Fibroblast of upper back skin (primary cell): ENCODE data around the gene TPSG1.
"Not testable (repeated sequence)": the region's sequence is repeated elsewhere in the genome, so short reads cannot be mapped to it uniquely, and the experiment has no call there.

Source experiments
- DNase-seq: peaks from one replicate; pipeline ENCODE4 v3.0.0-alpha.2; 2013

TPSG1 gene

DNA sequence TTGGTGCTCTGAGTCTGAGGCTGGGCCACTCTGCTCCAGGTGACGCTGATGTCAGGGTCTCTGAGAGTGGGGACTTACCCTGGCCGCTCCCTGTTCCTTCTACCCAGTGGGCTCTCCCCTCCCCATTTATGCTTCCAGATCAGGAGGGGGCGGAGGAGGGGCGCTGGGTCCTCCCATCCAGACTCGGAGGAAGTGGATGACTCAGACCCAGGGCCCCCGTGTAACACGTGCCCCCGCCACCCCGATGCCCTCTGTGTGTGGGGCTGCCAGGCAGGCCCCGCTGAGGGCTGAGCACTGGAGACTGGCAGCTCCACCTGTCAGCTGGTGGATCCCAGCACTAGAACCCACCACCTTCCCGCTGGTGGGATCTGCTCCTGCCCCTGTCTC lies 5.0 kb upstream of the TPSG1 start, which contains the start of gene TPSB2:
Gene TPSB2, minus strand, starts transcription at position 101 of the 387 bp plus-strand sequence. CDS start 233 bp downstream, outside the sequence.
- not testable (repeated sequence) for DNase-seq

DNA sequence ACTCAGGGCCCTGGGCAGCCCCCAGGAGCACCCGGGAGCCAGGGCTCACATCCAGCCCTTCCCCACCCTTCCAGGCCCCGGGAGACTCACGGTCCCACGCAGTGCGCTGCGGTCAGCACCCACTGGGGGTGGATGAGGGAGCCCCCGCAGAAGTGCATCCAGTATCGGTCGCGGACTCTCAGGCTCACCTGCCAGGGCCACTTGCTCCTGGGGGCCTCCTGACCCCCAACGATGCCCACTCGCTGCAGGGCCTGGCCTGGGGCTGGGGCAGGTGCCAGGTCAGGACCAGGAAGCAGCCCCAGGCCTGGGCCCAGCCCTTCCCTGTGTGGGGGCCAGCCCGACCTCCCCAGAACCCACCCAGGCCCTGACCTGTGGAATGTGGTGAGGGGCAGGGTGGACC lies 4.4 kb upstream of the TPSG1 start:
- DNase-seq: not testable (repeated sequence)

DNA sequence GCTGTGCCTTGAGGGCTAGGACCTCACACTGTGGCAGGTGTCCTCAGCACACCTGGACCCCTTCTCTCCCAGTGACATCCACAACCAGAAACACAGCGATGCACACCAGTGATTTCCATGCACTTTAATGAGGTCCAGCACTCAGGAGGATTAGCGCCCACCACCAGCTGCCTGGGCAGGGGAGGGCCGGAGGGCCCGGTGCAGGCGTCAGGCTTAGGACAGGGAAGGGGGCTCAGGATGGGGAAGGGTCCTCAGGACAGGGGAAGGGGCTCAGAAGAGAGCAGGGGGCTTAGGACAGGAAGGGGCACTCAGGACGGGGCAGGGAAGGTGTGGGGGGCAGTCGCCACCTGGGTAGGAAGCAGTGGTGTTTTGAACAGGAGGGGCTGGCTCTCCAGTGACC lies 3.2 kb upstream of the TPSG1 start:
- DNase-seq: not testable (repeated sequence)

- not testable (repeated sequence) for DNase-seq
These were observed 1.6 kb upstream of the TPSG1 start for GRCh38 chr16:1226692-1227091.

DNA sequence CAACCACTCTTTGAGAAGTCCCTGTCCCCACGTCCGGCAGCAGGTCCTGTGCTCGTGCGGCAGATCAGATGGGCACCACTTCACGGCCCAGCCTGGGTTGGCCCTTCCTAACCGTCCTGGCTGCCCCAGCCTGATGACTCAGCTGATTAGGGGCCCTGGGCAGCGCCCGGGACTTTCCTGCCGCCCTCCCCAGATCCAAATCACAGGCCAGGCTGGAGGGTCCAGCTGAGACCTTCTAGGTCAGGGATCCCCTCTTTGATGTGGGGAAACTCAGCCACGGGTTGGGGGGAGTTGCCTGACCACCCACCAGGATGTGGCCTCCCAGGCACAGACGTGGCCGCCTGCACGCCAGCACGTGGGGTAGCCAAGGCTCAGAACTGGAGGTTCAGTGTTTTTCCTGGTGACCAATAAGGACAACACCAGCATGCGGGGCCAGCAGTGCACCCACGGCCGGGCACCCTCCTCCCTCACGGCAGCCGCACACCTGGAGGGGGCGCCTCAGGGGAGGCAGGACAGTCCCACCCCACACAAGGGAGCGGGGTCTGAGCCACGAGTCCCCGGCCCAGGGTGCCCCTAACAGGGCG lies 752 bp upstream of the TPSG1 start:
- DNase-seq: not testable (repeated sequence)

- DNase-seq: no peak
These were observed 510 bp downstream of the TPSG1 start for GRCh38 chr16:1224558-1224957.

DNA sequence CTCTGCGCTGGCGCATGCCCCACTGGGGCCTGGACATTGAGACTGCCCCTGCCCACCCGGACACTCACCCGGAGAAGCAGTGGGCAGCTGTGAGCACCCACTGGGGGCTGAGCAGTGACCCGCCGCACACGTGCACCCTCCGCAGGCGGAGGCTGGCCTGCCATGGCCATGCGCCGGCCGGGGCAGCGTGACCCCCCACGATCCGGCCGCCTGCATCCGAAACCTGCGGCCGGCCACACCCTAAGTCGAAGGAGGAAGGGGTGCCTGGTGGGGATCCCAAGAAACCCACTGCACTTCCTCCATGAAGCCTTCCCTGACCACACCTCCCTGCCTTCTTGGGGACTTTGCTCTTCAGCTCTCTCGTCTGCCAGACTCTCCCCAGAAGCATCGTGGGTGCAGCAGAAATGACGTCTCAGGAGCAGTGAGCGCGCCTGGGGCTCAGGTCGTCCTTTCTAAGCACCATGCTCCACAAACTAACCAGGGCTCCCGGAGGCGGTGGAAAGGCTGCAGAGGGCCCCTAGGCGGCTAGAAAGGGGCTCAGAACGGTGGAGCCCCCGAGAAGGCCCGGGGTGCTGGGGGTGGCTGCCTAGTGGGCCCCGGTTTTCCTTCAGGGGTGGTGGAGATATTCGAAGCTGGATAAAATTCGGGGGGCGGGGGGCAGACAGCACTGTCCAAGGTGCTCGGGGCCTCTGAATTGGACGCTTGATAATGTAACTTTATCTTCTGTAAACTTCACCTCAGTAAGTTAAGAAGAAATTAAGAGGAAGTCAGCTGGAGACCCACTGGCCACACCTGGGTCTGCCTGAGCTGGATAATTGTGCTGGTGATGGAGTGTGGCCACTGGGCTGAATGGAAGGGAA lies 1.5 kb downstream of the TPSG1 start:
- no peak for DNase-seq

DNA sequence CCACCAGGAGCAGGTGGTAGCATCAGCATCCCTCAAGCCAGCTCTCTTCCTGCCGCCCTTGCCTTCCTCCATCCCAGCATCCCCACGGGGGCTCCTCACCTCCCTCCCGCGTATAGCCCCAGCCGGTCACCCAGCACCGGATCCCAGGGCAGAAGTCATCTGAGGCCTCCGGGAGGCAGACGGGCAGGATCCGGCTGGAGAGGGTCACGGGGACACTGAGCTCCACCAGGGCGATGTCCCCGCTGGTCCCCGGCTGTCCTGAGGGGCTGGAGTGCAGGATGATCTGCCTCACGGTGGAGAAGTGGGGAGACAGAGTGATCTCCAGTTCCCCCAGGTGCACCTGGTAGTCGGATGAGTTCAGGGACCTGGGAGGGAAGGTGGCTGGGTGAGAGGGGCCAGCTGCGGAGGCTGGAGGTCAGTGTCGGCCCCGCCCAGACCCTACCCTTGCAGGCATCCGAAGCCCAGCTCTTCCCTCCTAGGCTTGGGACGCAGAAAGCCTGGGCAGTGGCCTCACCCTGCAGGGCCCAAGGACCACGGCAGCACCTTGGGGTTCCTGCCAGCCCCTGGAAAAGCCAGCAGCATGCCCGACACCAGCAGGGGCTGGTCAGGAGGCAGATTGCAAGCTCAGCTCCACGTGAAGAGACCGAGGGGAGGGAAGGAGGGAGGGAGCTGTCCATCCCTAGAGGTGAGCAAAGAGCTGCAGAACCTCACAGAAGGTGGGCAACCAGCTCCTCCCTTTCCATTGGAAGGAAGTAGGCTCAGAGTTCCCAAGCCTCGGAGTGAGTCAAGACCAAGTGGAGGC lies 2.3 kb downstream of the TPSG1 start:
- DNase-seq: no peak

DNA sequence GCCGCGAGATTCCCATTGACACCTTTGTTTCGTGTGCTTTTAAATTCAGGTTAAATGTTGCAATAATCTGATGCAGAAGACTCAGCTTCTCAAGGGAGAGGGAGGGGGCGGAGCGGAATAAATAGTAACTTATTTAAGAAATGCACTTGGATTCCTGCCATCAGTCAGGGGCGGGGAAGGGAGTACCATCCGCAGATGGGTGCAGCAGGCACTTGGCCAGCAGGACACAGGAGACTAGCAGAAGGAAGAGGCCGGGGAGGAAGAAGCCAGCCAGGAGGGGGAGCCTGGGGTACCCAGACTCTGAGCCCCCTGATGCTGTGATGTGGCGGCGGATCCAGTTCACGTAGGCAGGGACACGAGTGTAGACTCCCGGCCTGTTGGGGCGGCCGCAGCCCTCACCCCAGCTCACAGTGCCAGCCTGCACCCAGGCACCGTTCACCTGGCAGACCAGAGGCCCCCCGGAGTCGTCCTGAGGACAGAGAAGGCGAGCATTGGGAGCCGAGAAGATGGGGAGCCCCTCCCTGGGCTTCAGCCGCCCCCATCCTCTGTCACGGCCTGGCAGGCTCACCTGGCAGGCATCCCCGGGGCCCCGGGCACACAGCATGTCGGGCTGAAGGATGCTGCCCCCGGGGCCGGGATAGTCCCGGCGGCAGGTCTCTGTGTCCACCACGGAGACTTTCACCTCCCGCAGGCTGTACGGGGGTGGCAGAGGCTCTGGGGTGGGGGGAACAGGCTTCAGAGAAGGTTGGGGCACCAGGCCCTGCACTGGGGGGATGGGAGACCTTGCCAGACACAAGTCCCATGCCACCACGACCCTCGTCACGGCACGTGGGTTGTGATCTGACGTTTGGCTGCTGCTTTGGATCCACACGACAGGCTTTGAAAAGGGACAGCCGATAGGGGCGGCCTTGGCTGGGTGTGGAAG lies 3.2 kb downstream of the TPSG1 start:
- DNase-seq: no peak

DNA sequence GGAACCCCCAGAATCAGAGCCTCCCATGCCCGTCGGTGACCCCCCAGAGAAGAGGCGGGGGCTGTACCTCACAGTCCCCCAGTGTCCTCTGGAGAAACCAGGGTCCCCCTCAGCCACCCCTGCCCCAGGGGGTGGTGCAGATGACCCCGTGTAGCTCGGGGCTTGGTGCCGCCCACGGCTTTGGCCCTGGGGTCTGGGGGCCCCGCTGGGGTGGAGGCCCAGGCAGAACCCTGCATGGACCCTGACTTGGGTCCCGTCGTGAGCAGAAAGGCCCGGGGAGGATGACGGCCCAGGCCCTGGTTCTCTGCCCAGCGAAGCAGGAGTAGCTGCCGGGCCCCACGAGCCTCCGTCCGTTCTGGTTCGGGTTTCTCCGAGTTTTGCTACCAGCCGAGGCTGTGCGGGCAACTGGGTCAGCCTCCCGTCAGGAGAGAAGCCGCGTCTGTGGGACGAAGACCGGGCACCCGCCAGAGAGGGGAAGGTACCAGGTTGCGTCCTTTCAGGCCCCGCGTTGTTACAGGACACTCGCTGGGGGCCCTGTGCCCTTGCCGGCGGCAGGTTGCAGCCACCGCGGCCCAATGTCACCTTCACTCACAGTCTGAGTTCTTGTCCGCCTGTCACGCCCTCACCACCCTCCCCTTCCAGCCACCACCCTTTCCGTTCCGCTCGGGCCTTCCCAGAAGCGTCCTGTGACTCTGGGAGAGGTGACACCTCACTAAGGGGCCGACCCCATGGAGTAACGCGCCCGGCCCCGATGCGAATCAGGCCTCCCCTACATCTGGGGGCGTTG lies 4.0 kb downstream of the TPSG1 start:
- no peak for DNase-seq

DNA sequence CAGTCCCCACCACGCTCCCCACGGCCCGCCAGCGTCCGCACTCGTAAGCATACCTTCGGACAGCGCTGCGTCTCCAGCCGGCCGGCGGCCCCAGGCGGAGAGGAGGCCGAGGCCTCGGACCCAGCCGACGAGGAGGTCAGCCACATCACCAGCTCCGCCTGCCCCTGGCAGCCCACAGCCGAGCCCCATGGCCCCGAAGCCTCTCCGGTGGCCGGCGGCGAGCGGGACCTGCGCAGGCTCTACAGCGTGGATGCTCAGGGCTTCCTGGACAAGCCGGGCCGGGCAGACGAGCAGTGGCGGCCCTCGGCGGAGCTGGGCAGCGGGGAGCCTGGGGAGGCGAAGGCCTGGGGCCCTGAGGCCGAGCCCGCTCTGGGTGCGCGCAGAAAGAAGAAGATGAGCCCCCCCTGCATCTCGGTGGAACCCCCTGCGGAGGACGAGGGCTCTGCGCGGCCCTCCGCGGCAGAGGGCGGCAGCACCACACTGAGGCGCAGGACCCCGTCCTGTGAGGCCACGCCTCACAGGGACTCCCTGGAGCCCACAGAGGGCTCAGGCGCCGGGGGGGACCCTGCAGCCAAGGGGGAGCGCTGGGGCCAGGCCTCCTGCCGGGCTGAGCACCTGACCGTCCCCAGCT lies 4.9 kb downstream of the TPSG1 start:
- no peak for DNase-seq

GRCh38 chr16:1218930-1219611 lies 6.0 kb downstream of the TPSG1 start:
- no peak for DNase-seq

DNA sequence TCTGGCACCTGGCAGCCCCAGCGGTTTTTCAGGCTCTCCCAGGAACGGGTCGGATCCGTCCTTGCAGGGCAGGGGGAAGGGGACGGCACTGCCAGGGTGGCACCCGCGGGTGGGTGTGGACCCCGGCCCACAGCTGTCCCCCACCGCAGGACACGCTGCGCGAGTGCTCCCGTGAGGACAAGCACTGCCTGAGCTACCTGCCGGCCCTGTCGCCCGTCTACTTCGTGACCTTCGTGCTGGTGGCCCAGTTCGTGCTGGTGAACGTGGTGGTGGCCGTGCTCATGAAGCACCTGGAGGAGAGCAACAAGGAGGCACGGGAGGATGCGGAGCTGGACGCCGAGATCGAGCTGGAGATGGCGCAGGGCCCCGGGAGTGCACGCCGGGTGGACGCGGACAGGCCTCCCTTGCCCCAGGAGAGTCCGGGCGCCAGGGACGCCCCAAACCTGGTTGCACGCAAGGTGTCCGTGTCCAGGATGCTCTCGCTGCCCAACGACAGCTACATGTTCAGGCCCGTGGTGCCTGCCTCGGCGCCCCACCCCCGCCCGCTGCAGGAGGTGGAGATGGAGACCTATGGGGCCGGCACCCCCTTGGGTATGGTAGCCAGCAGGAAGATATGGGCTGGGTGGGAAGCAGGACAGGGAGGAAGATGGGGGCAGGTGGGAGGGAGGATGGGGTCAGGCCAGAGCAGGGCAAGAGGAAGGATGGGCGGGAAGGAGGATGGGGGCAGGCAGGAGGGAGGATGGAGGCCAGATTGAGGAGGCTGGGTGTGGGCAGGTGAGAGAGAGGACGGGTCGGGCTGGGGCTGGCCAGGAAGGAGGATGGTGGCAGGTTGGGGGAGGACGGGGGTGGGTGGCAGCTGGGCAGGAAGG lies 6.8 kb downstream of the TPSG1 start:
- DNase-seq: no peak

DNA sequence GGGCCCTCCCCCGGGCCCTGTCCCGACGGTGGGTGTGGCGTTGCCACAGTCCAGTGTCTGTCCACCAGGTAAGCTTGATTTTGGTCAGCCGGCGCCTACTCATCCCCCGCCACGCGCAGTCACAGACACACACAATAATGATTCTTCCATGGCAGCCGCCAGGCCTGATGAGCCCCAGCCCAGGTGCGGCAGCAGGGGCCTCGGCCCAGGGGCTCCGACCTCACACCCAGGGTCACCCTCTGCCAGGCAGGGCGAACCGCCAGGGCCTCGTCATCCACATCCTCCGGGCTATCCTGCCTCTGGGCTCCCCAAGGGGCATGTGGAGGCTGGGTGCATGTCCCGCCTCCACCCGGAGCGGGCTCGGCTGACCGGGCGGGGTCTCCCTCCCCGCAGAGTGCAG lies 7.5 kb downstream of the TPSG1 start:
- DNase-seq: no peak

DNA sequence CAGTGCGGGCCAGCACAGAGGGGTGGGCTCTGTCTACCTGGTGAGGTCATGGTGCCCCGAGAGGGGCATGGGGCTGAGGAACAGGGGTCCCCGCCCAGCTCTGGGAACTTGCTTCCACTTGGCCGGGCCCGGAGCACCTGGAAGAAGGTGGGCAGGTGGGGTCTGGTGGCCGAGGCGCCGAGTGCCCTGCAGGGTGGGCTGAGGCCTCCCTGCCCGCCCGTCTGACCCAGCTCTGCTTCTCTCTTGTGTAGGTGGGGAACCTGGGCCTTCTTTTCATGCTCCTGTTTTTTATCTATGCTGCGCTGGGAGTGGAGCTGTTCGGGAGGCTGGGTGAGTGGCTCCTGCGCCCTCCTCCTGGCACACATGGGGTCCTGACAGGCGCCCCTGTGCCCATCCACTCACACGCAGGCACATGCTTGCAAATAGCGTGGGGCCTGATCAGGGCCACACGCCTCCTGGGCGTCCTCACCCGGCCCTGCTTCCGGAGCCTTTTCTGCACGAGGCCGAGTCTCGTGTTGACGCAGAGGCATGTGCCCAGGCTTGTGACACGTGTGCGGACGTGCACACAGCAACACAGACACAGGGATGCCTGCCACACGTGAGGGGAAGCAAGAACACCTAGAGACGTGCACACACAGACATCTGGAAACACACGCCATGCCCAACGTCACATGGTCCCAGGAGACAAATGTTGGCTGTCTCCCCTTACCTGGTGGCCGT lies 8.2 kb downstream of the TPSG1 start:
- DNase-seq: no peak

DNA sequence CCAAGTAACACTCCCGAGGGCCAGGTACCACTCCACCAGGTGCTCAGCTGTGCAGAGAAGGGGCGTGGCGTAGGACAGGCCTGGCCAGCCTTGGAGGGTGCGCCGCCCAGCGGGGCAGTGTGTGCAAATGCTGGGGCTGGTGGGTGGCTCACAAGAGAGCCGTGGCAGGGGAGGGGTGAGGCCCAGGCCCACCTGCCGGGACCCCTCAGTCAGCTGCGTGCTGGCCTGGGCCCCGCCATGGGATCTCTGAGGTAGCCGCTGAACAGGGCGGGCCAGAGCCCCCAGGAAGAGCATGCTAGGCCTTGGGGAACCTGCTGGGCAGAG lies 8.8 kb downstream of the TPSG1 start:
- no peak for DNase-seq

GRCh38 chr16:1215574-1216295 lies 9.3 kb downstream of the TPSG1 start:
- no peak for DNase-seq

DNA sequence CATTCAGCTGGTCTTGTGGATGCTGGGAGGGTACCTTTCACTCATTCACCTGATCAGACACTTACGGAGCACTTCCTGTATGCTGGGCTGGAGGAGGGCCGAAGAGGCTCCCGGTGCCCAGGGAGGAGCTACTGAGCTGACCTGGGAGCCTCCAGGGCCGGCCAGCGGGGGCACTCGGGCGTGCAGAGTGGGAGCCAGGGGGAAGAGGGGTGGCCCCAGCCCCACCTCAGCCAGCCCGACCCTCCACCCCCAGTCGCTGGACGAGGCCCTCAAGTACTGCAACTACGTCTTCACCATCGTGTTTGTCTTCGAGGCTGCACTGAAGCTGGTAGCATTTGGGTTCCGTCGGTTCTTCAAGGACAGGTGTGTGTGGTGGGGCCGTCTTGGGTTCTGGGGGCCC lies 10.3 kb downstream of the TPSG1 start:
- DNase-seq: no peak
